HG03342 (cell line): Measurements from ENCODE around the gene ITGB2.
A peak's percentile ranks its signal among the peaks of the same experiment; 100 is the strongest.
"Not testable (repeated sequence)": the region's sequence is repeated elsewhere in the genome, so short reads cannot be mapped to it uniquely, and the experiment has no call there.

Source experiments
- ATAC-seq: cut with Tn5 transposase; IDR thresholded peaks from one replicate; pipeline ENCODE4 v1.9.1; 2021; ENCODE audit warnings: mild to moderate bottlenecking, moderate library complexity; ENCODE audit not compliant: unreplicated experiment

The ITGB2 gene

DNA sequence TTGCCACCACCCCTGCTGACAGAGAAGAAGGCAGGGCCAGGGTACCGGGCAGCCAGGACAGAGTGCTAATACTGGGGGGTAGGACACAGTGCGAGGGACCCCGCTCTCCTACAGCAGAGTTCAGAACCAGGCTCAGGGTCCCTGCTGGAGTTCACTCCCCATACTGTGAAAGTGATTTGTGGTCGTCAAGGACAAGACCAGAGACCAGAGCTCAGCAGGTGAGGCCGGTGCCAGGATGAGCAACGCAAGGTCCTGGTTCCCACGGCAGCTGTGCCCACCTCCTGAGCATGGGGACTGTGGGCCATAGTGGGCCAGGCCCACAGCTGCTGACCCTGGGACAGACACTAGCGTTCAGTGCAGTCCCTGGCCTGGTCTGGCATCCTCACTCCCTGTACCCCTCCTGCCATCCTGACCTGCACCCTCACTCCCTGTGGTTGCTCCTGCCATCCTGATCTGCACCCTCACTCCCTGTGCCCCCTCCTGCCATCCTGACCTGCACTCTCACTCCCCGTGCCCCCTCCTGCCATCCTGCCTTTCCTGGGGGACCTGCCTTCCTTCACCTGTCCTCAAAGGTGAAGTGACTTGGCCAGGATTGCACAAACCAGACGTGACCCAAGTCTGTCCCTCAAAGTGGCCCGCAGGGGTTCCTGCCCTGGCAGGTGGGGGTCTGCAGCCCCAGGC lies 33.4 kb downstream of the ITGB2 start:
- no peak for ATAC-seq

DNA sequence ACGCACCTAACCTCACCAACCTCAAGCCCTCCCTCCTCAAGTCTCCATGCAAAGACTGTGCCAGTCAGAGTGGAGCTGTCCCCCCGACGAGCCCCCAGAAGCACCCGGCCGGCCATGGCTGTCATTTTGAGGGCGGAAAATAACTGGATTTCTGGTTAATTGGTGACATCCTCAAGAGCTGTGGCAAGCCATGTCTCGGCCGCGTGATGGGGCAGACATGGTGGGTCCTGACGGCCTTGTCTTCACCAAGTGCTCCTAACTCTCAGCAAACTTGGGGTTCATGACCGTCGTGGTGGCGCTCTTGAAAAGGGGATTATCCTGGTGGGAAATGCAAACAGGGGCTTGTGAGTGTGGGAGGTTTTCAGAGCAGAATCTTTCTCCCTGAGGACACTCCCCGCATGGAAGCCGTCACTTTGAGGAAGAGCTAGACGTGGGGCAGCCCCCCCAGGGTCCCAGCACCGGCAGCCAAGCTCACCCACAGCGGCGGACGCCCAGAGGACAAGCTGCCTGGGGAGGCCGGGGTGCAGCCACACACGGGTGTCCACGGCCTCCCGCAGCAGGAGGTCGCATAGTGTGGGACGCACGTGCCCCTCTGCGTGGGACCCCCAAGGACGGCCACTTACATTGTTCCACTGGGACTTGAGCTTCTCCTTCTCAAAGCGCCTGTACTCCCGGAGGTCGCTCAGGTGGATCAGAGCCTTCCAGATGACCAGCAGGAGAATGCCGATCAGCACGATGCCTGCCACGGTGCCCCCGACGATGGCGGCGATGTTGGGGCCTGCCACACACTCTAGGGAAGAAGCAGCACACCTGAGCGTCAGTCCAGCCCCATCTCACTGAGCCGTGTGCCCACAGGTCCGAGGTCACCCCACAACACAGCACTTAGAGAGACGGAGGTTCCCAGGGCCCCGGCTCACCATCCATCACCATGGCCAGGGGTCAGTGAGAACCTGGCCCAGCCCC lies 34.3 kb downstream of the ITGB2 start:
- no peak for ATAC-seq

DNA sequence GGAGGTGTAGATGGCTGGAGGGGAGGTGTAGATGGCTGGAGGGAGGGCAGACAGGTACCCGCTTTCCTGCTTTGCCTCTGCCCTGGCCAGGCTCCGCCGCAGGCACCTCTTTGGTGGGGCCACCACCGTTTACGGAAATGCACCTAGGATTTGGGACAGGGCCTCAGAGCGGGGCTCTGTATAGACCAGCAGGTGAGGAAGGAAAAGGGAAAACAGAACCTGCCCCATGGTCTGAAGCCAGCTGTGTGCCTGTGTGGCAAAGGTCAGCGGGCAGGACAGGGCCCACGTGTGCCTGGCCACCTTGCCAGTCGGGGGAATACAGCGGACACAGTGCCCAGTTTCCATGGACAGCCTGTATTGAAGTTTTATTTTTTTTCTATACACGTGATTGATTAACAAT lies 35.1 kb downstream of the ITGB2 start:
- ATAC-seq = no peak

DNA sequence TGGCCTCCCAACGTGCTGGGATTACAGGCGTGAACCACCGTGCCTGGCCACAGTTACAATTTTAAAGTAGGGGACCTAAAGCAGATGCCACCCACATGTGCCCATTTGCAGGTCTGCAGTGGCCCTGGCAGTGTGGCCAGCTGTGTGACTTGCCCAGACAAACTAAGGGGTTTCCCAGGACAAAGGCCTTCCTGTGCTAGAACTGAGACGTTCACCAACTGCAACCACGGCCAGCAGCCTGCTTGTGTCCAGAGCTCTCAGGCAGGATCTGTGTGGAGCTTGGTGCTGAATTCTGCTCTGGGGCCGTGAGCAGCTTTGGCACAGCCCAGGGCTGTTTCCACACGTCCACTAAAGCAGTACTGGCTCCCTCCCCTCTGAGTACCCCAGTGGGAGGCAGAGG lies 36.6 kb downstream of the ITGB2 start:
- no peak for ATAC-seq

DNA sequence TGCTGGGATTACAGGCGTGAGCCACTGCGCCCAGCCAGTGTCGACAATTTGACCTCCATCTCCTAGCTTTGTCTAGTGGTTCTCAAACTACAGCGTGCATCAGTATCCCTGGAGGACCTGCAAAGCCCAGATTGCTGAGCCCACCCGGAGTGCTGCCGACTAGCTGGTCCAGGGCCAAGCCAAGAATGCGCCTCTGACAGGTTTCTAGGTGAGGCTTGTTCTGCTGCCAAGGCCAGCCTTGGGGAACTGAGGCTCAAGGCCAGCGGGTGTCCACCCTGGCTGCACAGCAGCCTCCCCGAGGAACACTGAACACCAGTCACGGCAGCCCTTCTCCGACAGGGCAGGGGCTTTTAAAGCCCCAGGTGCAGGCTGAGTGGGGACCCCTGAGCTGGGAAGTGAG lies 37.4 kb downstream of the ITGB2 start:
- ATAC-seq = no peak

DNA sequence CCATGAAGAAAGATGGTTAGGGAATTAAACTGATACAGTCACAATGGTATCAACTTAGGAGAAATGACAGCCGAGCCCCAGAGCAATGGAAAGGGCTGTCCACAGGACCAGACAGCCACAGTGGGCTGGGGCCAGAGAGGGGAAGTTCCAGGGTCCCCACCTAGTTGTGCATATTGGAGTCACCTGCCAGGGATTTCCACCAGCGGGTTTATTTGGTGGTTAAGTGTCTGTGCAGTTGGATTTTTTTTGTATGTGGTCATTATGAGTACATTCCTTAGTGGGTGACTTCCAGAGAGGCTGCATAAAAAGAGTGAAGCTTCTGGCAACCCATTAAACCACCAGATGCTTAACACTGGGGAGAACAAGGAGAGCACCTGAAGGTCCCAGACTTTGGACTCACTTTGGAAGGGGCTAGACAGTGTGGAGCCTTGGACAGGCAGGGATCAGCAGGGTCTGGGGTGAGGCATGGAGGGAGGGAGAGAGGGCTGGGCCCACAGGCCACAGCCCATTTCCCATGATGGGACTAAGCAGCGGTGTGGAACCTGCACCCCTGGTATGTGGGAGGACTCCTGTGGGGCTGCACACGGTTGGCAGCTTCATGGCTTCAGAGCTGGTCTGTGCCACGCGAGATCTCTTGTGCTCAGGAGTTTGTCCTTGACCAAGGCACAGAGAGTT lies 39.4 kb downstream of the ITGB2 start:
- ATAC-seq = no peak

DNA sequence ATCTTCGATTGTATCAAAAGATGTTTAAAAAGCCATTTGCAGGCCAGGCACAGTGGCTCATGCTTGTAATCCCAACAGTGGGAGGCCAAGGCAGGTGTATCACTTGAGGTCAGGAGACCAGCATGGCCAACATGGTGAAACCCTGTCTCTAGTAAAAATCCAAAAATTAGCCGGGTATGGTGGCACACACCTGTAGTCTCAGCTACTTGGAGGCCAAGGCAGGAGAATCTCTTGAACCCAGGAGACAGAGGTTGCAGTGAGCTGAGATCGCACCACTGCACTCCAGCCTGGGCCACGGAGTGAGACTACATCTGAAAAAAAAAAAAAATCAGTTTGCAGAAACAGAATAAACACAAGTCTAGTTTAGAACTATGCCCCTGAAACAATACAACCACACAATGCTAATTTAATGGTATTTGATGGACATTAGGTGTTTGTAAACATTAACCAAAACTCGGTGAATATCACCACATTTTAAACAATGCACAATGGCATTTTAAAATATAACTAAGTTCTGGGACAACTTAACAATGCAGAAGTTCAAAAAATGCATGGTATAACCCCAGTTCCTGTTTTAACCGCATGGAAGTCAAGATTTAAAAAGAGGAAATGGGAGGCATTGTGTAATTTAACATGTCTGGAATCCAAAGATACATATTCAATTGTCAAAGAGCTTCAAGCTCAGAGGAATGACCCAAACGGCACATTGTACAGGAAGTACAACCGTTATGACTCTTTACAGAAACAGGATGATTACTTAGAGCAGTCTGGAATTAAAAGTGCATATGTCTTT lies 40.1 kb downstream of the ITGB2 start:
- ATAC-seq = no peak

DNA sequence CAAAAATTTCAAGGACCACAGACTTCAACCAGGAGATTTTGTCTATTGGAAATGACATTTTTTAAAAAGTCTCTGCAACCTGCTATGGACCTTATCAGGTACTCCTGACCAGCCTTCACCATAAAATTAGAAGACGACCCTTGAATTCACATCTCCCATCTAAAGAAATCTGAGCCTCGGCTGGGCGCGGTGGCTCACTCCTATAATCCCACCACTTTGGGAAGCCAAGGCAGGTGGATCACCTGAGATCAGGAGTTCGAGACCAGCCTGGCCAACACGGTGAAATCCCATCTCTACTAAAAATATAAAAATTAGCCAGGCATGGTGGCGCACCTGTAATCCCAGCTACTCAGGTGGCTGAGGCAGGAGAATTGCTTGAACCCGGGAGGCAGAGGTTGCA lies 41.5 kb downstream of the ITGB2 start:
- ATAC-seq = not testable (repeated sequence)

DNA sequence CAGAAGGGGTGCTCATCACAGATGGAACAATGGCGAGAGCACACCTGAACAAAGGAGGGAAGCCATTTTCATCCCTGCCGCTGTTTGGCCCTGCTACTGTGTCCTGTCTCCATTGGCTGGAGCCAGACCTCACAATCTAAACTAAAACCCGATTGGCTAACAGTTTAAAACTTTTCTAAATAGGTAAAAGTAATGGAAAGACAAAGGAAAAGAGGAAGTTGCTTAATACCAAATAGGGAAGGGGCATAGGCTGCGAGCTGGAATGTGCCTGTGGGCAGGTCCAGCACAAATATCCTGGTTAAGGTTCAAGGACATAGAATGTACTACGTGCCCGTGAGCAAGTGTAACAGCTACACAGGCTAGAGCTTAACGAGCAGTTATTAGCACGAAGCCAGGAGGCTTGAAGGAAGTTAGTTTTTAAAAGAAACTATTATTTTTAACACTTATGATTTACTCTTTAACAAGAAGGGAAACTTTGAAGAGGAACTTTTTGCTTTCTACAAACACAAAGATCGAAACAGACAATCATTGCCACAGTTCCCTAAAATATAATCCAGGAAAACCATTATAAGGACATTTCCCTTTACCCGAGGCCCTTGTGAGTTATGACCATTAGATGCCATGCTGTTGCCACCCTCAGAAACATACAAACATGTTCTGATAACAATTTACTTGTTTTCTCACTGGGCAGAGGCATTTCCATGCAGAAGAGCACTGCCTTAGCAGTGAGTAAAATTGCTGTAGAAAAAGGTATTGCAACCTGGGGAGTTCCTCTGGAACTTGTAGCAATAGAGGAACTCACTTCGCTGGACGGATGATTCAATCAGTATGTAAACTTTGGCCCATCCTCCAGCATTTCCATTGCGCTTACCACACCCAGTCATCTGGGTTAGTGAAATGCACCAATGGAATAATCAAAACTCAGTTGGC lies 42.4 kb downstream of the ITGB2 start:
- no peak for ATAC-seq

DNA sequence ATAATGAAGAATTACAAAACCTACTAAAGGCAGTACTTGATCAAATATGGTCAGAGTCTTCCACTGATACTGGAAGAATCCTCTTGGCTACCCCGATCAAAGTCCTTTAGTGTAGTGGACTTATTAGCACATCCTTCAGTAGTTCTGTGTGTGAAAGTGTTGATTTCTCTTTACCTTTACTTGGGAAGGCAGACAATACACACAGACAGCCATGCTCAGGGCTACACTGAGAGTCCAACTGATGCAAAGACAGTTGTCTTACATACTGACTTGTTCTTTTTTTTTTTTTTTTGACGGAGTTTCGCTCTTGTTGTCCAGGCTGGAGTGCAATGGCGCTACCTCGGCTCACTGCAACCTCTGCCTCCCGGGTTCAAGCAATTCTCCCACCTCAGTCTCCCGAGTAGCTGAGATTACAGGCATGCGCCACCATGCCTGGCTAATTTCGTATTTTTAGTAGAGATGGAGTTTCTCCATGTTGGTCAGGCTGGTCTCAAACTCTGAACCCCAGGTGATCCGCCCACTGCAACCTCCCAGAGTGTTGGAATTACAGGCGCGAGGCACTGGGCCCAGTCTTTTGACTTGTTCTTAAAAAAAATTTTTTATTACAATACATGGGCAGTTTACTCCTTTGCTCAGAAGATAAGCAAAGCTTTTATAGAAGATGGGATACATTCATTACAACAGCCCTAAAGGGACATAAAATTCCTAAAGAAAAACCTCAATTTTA lies 43.7 kb downstream of the ITGB2 start:
- ATAC-seq = no peak

DNA sequence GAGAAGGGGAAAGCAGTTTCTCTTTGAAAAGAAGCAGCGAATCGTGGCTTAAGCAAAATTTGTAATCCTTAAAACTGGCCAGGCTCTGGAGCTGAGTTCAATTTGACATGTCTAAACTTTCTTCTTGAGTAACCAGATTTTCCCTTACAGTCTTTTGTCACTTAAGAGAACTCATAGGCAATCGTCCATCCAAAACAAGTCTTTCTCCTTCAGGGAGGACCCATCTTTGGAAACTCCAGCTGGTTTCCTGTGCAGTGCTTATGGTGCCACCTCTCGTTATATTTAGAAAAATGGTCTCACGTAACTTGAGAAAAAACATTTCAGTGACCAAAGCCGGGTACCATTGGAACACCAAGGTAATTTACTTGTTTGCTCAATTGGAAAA lies 45.4 kb downstream of the ITGB2 start:
- no peak for ATAC-seq

DNA sequence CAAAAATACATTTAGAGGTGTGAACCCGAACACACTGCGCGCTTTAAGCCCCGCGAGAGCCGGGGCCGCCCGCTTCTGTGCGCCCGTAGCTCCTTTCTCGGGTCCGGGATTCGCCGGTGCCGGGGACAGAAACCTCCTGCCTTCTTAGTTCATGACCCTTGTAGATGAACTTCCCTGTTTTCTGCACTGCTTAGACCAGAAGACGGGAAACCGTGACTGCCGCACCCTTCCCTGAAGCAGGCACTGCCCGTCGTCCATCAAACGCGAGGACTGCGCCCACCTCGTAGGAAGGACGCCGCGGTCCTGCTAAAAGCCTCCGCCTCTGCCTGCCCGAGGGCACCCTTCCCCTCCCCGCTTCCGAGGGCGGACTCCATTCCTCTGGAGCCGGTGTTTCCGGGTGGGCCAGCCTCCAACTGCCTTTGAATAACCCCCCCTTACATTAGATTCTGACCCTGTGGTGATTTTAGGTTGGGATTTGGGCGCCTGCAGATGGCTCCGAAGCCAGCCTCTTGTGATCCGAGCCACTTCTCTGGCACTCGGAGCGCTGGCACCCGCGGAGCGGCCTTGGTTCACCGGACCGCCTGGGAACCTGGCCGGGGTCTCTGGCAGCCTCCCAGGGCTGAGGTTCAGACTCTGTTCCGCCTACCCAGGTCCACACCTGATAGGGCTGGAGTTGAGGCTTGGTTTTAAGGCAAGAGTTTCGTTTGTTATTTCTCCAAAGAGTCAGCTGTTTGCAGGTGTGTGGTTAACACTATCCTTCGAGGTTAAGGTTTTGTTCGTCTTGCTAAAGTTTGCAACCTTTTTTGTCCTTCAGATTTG lies 46.0 kb downstream of the ITGB2 start:
- ATAC-seq = peak; percentile 1

DNA sequence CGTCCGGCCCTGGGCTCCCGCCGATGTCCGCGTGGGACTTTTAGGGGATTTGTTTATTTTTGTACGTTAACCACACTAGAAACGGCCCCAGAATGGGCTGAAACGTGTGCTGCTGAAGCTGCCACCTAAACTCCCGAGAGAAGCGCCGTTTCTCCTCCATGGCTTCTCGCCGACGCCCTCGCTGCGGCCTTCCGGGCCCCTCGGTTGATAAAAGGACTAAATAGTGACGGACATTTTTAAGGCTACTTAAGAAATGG lies 46.5 kb downstream of the ITGB2 start:
- ATAC-seq = no peak

DNA sequence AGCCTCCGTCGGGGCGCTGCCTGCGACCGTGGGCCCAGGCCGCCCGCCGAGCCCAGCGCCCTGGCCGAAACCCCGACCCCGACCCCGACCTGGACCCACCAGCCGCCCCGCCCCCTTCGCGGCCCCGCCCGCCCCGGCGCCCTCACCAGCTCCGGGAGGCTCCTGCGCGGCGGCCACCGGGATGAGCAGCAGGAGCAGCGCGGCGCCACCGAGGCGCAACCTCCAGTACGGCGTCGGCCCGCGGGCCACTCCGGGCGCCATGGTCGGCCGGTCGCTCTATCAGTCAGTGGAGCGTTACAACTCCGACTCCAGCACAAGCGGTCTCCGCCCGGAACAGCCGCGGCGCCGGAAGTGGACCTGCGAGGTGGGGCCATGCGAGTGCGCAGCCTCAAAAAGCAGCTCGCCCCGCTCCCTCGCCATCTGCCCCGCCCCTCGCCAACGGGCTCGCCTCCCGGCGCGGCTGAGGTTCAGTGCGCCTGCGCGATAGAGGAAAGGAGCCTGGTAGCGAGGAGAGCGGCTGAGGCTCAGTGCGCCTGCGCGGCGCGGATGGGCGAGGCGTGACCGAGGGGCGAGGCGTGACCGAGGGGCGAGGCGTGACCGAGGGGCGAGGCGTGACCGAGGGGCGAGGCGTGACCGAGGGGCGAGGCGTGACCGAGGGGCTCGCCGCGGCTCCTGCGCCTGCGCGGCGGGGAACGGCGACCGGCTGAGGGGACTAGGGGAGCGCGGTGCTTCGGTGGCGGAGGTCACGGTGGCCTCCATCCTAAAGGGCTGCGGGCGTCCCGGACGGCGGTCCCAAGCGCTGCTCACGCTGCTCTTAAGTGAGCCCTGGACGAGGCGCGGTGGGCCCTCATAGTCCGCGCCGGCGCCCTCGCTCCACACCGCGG lies 47.1 kb downstream of the ITGB2 start, which contains the start of gene PTTG1IP:
TSS of gene PTTG1IP (minus strand) at position 335 of the 884 bp plus-strand sequence. CDS start at position 261, 74 bp downstream.
- ATAC-seq = peak; percentile 64

DNA sequence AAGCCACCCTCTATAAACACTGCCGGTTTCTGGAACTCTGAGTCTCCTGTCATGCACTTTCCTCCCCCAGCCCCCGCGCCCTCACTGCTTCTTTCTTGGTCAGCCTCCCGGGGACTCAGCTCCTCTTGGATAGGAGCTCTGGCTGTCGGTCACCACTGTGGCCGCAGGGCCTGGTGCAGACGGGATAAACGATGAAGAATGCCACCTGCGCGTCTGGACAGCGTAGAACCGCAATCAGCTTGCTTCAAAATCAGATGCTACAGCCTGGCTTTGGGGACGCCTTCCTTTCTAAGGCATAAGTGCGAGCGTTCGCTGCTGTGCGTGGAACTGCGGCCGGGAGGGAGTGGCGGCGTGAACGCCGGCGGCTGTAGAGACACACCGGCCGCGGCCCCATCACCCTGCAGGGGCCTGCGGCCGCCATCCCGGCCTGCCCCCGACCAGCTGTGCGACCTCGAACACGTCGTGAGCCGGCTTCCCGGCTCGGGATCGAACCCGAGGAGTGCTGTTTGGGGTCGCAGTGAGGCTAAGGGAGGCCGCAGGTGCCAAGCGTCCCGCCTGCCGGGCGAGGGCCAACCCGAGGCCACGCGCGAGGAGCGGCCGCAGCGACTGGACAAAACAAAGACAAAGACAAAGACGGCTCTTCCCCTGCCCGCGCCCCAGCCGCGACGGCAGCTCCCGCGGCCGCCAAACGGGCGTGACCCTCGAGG lies 47.9 kb downstream of the ITGB2 start:
- ATAC-seq = no peak

DNA sequence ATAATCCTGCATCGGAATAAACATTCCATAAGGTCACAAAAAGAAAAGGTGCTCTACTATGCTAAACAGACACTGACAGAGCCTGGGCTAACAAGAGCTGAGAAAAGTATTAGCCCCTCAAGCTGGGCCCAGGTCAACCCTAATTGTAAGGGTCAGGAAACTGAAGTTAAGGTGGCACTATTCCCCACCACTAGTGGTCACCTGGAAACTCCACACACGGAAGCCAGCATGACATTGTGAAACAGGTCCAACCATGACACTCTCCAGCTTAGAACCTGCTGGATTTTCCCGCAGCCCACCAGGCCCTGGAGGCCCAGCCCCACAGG lies 48.4 kb downstream of the ITGB2 start:
- no peak for ATAC-seq
